Cerebellar cortex (tissue), 1 donor: Measurements from ENCODE around the gene B3GALT6.
"Not testable (repeated sequence)": the region's sequence is repeated elsewhere in the genome, so short reads cannot be mapped to it uniquely, and the experiment has no call there.

Source experiments
- DNase-seq: peaks from one replicate; pipeline ENCODE4 v3.0.0-alpha.2; 2015; ENCODE audit warnings: low spot score

The B3GALT6 gene

DNA sequence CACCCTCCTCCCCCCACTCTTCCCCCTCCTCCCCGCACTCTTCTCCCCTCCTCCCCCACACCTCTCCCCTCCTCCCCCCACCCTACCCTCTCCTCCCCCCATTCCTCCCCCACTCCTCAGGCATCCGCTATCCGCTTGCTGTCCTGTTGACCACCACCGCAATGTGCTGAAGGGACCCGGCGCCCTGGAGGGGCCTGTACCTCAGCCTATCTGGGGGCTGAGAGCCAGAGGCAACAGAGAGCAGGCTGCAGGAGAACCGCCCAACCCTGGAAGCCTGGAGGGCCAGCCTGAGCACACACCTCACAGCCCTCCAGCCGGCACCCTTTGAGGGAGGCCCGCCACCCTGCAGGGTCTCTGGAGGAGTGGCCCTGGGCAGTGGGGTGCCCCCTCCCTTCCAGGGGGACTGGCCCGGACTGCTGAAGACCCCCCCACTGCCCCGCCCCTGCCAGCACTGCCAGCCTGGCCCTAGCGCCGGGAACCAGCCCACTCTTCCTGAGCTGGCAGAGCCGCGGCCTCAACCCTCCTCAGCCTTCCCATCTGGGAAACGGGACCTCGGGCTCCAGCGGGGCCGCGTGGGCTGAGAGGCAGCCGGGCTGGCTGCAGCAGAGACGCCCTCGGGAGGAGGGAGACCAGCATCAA lies 13.3 kb downstream of the B3GALT6 start:
- no peak for DNase-seq

DNA sequence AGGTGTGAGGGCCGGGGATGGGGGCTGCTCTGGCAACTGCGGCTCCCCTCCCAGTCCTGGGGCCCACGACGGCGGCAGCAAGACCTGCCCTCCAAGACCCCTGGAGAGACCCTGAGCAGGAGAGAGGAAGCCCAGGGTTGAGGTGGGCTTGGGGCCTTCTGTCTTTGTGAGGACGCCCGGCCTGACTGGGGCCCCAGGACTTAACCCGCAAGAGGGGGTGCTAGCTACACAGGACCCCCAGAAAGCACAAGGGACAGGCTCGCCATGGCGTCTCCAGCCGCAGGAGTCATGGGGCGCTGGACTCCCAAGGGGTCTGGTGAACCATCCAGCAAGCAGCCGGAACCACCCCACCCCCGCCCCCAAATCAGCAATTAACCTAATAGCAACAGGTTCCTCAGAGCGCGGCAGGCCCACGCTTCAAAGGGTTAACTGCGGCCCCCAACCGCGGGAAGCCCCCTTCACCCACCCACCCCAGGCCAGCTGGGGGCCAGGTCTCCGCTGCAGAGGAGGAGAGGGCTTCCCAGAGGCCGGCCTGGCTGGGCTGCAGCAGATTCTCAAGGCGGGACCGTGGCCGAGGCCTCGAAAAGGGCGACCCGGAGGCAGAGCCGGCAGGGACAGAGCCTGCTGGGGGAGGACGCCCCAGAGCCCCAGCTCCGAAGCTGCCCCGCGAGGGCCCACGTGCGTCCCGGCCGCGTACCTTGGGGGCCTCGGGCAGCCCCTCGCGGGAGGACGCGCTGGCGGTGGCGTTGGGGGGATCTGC lies 14.0 kb downstream of the B3GALT6 start:
- DNase-seq, result no peak

DNA sequence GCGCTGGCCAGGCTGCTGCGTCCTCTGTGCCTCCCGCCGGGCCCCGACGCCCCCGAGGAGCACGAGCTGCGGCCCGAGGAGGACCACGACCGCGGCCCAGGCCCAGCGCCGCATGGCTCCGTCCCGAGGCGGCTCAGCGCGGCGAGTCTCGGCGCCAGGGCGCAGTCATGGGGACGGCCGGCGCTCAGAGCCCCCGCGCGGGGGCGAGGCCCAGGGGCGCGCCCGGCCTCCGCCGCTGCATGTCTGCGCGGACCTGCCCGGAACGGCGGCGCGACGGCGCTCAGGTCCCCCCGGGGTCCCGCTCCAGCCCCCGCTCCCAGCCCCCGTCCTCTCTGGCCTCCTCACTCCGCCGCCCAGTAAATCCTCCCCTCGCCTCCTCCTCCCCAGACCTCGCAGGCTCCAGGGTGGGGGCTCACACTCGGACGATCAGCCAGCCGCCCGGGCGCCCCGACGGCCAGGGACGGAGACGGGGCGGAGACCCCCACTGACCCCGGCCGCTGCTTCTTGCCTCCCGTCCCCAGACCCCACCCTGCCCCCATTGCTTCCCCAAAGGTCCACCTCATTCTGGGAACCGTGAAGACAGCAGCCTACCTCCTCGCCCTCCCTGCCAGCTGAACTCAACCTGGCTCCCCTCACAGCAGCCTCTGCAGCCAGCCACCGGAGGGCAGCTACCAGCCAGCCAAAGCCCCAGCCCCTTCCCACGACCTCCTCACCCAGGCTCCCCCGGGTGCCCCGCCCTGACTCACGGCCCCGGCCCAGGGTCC lies 14.7 kb downstream of the B3GALT6 start, which contains the start of gene C1QTNF12:
Gene C1QTNF12, minus strand, starts transcription at position 146 of the 764 bp plus-strand sequence. Its CDS starts 32 bp downstream, at position 114.
- no peak for DNase-seq

DNA sequence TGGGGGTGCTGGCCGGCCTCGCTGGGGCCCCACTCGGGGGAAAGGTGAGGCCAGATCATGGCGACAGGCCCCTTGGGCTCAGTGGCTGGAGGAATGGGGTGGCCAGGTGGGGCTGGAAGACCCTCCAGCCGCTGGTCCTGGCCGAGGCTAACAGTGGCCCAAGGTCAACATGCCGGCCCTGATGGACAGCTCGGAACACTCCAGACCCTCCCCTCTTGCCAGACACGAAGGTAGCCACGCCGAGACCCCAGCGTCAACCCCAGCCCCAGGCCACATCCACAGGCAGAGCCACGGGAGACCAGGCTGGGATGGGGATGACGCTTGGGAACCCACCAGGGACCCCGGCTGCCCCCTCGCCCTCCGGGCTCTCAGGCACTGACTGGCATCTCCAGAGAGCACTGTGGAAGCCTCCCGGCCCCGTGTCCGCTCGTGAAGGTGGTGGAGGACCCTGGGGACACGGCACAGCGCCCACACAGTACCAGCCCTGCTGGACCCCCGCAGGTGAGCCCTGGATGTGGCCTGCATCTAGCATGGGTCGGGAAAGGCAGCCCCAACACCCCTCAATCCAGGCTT lies 15.4 kb downstream of the B3GALT6 start:
- DNase-seq, result no peak

- DNase-seq, result not testable (repeated sequence)
Measured at GRCh38 chr1:1248009-1248913, 16.2 kb downstream of the B3GALT6 start.

GRCh38 chr1:1250786-1251284 lies 18.8 kb downstream of the B3GALT6 start:
- no peak for DNase-seq

- no peak for DNase-seq
Measured at GRCh38 chr1:1253314-1253713, 21.3 kb downstream of the B3GALT6 start.

DNA sequence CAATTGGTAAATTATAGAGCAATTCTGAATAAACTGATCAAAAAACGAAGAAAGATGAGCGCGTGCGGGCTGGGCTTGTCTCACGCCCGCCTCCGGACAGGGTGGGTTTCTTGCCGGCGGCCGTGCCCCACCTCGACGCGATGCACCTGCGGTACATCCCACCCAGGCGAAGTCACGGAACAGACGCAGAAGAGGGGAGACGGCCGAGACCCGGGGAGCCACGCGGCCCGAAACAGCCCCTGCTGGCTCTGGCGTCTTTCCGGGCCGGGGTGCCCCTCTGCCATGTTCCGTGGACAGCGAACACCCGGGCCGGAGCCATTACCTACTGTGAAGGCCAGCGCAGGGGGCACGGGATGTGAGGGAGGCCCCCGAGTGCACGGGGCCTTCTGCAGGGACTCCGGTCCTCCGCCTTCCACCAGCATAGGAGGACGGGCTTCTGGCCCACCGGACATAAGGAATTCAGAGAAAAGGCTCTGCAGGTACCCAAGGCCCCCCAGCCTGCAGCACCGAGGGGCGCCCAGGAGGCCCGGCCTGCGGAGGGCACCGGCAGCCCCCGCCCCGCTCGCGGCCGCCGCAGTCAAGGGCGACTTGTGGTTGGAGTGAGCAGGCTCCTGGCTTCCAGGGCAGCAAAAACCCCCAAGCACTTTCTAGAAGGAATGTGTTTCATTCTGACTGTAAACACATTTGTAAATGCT lies 22.1 kb downstream of the B3GALT6 start:
- no peak for DNase-seq

- no peak for DNase-seq
Measured at GRCh38 chr1:1254667-1254998, 22.6 kb downstream of the B3GALT6 start.

DNA sequence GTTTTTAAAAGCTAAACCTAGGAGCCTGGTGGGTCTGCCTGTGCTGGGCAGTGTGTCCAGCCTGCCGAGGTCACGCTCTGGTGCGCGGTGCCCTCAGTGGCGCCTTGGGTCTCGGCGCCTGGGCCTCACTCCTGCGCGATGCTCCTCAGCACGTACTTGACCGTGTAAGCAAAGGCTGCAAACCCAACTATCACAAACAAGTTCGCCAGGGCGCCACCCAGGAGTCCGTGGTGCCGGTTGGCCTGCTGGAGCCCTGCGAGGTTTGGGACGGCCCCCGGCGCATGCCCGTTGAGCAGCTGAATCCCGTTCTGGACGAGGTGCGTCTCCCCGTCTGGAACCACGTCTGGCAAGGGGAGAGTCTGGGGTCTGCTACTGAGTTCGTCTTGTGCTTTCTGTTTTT lies 23.0 kb downstream of the B3GALT6 start:
- DNase-seq, result no peak

DNA sequence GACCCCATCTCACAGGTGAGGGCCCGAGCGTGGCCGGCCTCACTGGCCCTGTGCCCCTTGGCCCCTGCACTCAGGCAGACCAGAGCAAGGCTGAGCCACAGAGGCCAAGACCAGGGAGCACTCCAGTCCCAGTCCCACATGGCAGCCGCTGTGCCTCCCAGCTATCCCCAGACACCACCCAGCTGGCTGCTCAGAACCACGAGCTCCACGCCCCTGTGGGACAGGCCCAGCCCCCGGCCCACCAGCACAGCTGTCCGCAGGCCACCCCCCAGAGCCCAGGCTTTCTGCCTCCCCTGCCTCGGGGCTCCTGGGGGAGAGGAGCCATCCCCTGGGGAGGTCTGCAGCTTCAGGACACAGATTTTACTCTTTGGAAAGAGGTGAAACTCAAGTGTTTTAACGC lies 23.6 kb downstream of the B3GALT6 start:
- no peak for DNase-seq

GRCh38 chr1:1256956-1257871 lies 25.2 kb downstream of the B3GALT6 start:
- no peak for DNase-seq

DNA sequence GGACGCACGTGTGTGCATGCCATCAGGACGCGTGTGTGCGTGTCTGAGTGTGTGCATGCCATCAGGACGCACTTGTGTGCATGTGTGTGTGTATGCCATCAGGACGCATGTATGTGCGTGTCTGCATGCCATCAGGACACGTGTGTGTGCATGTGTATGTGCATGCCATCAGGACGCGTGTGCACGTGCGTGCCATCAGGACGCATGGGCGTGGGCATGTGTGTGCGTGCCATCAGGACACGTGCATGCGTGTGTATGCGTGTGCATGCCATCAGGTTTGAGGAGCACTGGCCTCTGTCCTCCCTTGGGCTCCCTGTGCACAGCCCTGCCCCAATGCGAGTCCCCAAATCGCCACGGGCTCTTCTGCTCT lies 27.1 kb downstream of the B3GALT6 start:
- no peak for DNase-seq

DNA sequence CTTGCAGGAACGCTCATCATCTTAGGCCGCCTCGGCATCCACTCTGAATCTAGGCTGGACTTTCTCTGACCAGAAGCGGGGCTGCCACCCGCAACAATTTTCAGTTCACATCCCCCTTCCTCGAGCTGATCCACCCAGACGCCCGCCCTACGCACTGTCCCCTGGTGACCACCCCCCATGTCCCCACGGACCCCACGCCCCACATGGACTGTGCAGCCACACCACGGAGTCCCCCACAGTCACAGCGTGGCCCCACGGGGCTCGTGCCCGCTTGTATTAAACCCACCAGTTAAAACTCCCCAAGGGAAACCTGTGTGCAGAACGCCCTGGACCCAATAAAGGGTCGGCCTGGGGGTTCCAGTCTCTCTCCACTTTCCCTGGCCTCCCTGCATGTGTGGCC lies 27.5 kb downstream of the B3GALT6 start:
- no peak for DNase-seq

DNA sequence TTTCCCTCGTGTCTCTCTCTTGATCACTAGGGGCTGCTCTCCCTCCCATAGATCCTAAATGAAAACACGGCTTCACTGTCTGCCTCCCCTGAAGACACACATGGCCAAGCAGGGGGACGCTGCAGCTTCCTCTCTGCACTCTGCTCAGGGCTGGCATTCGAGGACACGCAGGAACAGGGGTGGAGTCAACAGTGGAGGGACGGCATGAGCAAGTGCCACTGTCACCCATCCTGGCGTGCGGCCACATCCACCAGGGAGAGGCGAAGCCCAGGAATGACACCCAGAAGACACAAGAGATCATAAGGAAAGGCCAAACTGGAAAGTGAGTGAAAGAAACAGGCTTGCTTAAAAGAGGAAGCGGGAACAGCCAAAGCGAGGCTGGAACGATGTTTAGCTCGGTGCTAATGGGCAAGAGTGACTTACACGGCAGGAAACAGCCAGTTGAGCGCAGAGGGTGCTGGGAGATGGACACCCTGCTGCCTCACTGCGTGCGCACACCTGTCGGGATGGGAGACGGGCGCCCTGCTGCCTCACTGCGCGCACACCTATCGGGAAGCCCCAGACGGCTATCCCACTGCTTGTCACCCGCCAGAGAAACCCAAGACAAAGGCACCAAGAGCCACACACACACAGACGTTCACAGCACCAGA lies 28.0 kb downstream of the B3GALT6 start:
- no peak for DNase-seq

DNA sequence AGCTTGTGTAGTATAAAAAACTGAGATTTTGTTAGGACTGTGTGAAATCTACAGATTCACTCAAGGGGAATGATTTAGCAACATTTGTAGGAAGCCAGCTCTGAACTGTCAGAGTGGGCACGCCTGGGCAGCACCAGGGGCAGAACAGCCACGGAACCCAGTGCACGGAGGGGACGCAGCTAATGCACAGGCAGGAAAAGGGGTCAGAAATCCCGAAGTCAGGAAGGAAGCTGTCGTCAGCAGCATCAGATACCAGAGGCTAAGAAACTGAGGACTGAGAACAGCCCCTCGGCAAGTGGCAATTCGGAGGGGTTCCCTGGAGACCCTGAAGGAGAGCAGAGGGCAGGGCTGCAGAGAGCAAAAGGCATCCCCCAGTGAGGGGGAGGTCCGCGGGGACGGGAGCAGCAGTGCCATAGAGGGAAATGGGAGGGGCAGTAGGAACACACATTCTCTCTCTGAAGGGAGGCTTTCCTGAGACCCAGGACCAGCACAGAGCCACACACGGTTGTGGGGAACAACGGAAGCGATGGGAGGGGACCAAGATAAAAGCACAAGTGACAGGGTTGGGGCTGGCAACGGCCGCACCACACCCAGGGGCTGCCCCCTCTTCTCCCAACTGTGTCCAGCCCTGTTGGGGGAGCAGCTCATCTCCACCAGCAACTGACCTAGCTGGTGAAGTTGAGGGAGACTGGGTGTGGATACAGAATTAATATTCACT lies 29.0 kb downstream of the B3GALT6 start:
- no peak for DNase-seq

GRCh38 chr1:1262071-1262470 lies 30.0 kb downstream of the B3GALT6 start:
- no peak for DNase-seq

- no peak for DNase-seq
Measured at GRCh38 chr1:1262758-1263157, 30.7 kb downstream of the B3GALT6 start.

- DNase-seq, result no peak
Measured at GRCh38 chr1:1264026-1264425, 32.0 kb downstream of the B3GALT6 start.
